Tibial artery (tissue), 4 donors: ENCODE results near the gene GALNT18.

Experiments used
- DNase-seq, 2 donors: peaks; one replicate each; pipeline ENCODE4 v3.0.0-alpha.2; 2019
- H3K27ac ChIP-seq, 2 donors: fragments of 200-600 bp; sonication (generic) in 1 of 2; 1 replicate in 1 of 2; 2 replicates in 1 of 2; pipeline ENCODE4 v1.5.1; 2018 to 2019; ENCODE audit warnings: mild to moderate bottlenecking in 1 of 2
- H3K27me3 ChIP-seq, 2 donors: fragments of 200-600 bp; sonication (generic) in 1 of 2; one replicate each; pipeline versions ENCODE4 v1.5.1 to v1.6.0; 2016 to 2019
- H3K36me3 ChIP-seq, 3 donors: fragments of 200-600 bp; sonication (generic) in 2 of 3; one replicate each; pipeline ENCODE4 v1.5.1; 2016 to 2019; ENCODE audit warnings: mild to moderate bottlenecking in 2 of 3
- H3K4me1 ChIP-seq, 4 donors: fragments of 200-600 bp; sonication (generic) in 2 of 4; 1 replicate in 3 of 4; 2 replicates in 1 of 4; pipeline ENCODE4 v1.5.1; 2016 to 2019
- H3K4me3 ChIP-seq, 2 donors: fragments of 200-600 bp; sonication (generic) in 1 of 2; 1 replicate in 1 of 2; 2 replicates in 1 of 2; pipeline ENCODE4 v1.5.1; 2018 to 2019; ENCODE audit warnings: mild to moderate bottlenecking in 2 of 2
- H3K9me3 ChIP-seq, 3 donors: fragments of 200-600 bp; sonication (generic) in 1 of 3; one replicate each; pipeline ENCODE4 v1.5.1; 2016 to 2019
- intact Hi-C: fragments of 100-400 bp; cut with DNase I; formaldehyde crosslinking; loops from one replicate; pipeline ENCODE4 v1.15.0; 2023; ENCODE audit warnings: low total_unique reads
- TF ChIP-seq, protein P1 (sequence below), 2 experiments: fragments of 200-600 bp in 1 of 2; fragments of 450-650 bp in 1 of 2; IDR thresholded peaks; one replicate each; pipeline ENCODE4 v1.5.1; 2017 to 2019; ENCODE audit warnings: antibody characterized with exemption in 2 of 2, mild to moderate bottlenecking in 1 of 2, moderate library complexity in 1 of 2

Gene GALNT18

DNA sequence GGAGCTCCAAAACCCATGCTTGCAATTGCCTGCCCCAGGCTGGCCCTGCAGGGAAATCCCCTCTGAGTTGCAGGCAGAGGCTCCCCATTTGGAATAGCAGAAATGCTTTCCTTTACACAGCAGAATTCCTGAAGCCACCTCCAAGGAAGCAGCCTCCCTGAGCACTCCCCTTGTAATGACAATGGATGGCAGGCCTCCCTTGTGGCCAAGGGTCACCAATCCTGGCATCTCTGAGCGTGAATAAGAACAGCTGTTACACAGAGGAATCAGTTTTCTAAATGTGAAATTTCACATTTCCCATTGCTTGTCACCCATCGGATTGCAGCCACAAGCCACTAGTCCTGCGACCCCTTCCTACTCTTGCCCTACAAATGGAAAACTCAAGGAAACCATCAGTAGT lies 107.6 kb downstream of the GALNT18 start:
- Histone ChIP-seq H3K4me3 (no peak overlapping the region), H3K9me3 (no peaks in the 10 kb centered on the region), H3K27me3 (no peaks in the 10 kb centered on the region), H3K4me1 (peaks cover 0 to 31% (median 13%) of the 10 kb centered on the region in 4 donors), H3K36me3 (no peaks in the 10 kb centered on the region), H3K27ac (no peak overlapping the region)
- no peak for DNase-seq
- TF ChIP-seq, protein P1, sequence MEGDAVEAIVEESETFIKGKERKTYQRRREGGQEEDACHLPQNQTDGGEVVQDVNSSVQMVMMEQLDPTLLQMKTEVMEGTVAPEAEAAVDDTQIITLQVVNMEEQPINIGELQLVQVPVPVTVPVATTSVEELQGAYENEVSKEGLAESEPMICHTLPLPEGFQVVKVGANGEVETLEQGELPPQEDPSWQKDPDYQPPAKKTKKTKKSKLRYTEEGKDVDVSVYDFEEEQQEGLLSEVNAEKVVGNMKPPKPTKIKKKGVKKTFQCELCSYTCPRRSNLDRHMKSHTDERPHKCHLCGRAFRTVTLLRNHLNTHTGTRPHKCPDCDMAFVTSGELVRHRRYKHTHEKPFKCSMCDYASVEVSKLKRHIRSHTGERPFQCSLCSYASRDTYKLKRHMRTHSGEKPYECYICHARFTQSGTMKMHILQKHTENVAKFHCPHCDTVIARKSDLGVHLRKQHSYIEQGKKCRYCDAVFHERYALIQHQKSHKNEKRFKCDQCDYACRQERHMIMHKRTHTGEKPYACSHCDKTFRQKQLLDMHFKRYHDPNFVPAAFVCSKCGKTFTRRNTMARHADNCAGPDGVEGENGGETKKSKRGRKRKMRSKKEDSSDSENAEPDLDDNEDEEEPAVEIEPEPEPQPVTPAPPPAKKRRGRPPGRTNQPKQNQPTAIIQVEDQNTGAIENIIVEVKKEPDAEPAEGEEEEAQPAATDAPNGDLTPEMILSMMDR (IDR thresholded peaks at IDR 0.05) = no peak
- intact Hi-C loops = no loop called here

DNA sequence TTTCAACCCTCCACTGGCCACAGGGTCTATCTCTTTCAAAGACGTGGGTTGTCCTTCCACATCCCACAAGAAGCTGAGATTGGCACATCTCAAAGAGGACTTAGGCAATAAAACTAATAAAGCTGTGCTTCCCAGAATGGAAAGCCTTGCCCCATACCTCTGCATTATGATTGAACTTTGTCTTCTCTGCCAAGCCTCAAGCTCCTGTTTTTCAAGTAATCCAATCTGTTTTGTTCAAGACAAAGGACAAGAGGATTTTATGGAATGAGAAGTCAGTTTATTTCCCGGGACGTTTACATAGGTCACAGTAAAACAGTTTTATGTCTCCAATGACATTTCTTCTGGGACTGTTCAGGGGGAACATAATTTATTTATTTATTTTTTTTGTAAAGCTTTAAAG lies 108.4 kb downstream of the GALNT18 start:
- no peaks in the 10 kb centered on the region for H3K27me3 ChIP-seq
- H3K36me3 ChIP-seq = no peaks in the 10 kb centered on the region
- peaks cover 0 to 28% (median 11%) of the 10 kb centered on the region in 4 donors for H3K4me1 ChIP-seq
- no peak overlapping the region for H3K4me3 ChIP-seq
- no peak overlapping the region for H3K27ac ChIP-seq
- TF ChIP-seq, protein P1 (IDR thresholded peaks at IDR 0.05) = no peak
- H3K9me3 ChIP-seq = no peaks in the 10 kb centered on the region
- no peak for DNase-seq
- intact Hi-C loops = no loop called here

DNA sequence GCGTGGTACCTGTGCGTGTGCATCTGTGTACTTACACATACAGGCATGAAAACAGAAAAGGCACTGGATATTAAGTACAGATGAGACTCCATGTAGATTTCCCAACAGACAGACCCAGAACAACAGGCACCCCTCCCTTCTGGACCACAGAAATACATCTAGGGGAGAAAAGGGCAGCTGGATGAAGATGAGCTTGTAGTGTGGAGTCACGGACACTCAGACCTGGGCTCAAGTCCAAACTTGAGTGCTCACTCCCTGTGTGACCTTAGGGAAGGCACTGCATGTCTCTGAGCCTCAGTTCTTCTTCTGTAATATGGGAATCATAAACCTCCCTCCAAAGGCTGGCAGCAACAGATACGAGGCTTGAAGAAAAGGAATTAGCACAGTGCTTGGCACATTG lies 108.9 kb downstream of the GALNT18 start:
- Histone ChIP-seq H3K4me3 (no peak overlapping the region), H3K27me3 (no peaks in the 10 kb centered on the region), H3K36me3 (no peaks in the 10 kb centered on the region), H3K27ac (no peak overlapping the region), H3K9me3 (no peaks in the 10 kb centered on the region), H3K4me1 (peaks cover 0 to 28% (median 11%) of the 10 kb centered on the region in 4 donors)
- TF ChIP-seq, protein P1 (IDR thresholded peaks at IDR 0.05) = no peak
- DNase-seq = no peak
- intact Hi-C loops = no loop called here

DNA sequence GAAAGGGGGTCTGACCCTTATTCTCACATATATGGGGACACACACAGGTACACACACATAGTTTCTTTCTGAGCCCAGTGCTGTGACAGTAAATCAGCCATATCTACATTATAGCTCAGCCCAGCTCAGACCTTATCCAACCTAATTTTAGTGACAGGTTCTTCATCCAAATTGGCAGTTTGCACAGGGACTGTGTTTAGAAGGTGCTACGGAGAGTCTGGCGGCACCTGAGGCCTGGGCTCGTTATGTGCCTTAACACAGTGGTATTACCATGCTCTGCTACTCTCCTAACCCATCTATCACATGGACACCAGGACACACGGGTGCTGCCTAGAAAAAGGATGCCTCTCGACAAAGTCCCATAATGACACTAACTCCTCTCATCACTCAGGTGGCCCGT lies 109.3 kb downstream of the GALNT18 start:
- TF ChIP-seq, protein P1 (IDR thresholded peaks at IDR 0.05) = no peak
- intact Hi-C loops = no loop called here
- no peak overlapping the region for H3K4me3 ChIP-seq
- DNase-seq = no peak
- H3K36me3 ChIP-seq = no peaks in the 10 kb centered on the region
- no peaks in the 10 kb centered on the region for H3K9me3 ChIP-seq
- H3K27me3 ChIP-seq = no peaks in the 10 kb centered on the region
- no peak overlapping the region for H3K27ac ChIP-seq
- H3K4me1 ChIP-seq = peaks cover 0 to 28% (median 11%) of the 10 kb centered on the region in 4 donors

DNA sequence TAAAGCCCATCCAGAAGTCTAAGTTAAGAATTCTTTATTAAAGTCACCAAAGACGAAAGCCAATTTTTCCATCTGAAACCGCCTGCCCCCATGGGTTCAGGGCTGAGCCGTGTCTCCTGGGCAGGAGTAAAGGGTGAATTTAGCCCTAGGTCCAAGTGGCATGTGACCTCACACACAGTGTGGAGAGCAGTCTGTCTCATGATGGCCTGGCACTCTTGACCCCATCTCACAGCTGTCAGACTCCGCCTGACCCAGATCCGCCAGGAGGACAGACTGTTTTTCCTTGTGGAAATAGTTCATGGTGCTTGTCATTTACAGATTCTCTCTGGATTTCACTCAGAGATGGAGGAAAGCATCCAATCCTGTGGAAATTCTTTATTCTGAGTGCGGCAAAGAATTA lies 109.7 kb downstream of the GALNT18 start:
- DNase-seq = no peak
- intact Hi-C loops = no loop called here
- H3K27ac ChIP-seq = no peak overlapping the region
- H3K36me3 ChIP-seq = no peaks in the 10 kb centered on the region
- no peaks in the 10 kb centered on the region for H3K9me3 ChIP-seq
- no peak overlapping the region for H3K4me3 ChIP-seq
- H3K4me1 ChIP-seq = peaks cover 0 to 28% (median 11%) of the 10 kb centered on the region in 4 donors
- H3K27me3 ChIP-seq = no peaks in the 10 kb centered on the region
- TF ChIP-seq, protein P1 (IDR thresholded peaks at IDR 0.05) = no peak

DNA sequence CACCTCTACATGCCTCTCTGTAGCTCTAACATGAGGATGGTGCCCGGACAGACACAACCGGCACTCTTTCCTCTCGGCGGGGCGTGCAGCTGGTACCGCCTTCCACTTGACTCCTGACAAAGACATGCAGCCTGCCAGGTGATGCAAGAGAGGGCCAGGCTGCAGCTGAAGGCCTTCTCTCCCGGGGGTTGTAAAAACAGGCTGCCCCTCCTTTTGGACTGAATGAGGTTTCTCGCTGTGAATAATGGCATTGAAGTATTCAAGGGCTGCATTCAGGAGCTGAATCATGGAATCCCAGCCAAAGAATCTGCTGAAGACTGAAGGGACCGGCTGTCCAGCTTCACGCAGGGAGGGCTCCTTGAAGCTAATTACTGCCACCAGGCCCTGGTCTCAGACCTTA lies 110.9 kb downstream of the GALNT18 start:
- Histone ChIP-seq H3K4me3 (no peak overlapping the region), H3K27ac (no peak overlapping the region), H3K4me1 (peaks cover 0 to 28% (median 11%) of the 10 kb centered on the region in 4 donors), H3K27me3 (no peaks in the 10 kb centered on the region), H3K36me3 (no peaks in the 10 kb centered on the region), H3K9me3 (no peaks in the 10 kb centered on the region)
- no peak for DNase-seq
- TF ChIP-seq, protein P1 (IDR thresholded peaks at IDR 0.05) = no peak
- intact Hi-C loops = no loop called here
